Activated CD4-positive, CD25-positive, alpha-beta regulatory T cell (primary cell): Measurements from ENCODE around the gene C3orf49.
A peak's percentile ranks its signal among the peaks of the same experiment; 100 is the strongest.

Experiments used
- DNase-seq, 4 experiments: peaks; one replicate each; lab custom pipeline; 2025; lab: John Stamatoyannopoulos, UW

The C3orf49 gene

DNA sequence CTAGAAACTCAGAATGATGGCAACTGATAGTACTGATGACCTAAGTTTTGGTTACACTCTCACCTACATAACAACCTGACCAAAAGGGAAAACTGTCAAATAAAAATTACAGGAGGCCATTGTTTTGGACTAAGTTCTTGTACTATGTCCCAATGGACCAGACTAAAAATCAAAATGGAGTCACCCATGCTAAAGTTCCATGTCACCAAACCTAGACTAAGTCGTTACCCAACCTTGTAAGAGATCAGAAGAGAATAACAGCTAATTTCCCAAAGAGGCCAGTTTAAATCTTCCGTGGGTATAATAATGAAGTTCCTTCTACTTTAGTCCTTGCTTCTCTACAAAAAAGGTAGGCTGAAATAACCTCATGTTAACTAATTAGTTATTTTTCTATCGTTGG, 32.2 kb downstream of the C3orf49 start:
- DNase-seq: no peak

DNA sequence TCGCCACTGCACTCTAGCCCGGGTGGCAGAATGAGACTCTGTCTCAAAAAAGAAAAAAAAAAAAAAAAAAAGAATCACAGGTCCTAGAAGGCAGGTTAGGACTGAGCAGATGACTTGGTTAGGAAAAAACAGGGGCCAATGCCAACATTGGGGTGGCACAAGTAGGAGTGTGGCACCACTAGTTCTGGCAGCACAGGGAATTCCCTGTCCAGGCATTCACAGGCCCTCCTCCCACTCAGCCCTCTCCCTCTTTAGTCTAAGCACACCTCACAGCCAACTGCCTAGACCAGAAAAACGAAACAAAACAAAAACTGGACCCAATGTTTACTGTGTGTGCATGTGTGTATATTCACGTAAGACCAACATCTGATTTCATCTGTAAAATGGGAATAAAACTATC, 34.0 kb downstream of the C3orf49 start:
- no peak for DNase-seq

DNA sequence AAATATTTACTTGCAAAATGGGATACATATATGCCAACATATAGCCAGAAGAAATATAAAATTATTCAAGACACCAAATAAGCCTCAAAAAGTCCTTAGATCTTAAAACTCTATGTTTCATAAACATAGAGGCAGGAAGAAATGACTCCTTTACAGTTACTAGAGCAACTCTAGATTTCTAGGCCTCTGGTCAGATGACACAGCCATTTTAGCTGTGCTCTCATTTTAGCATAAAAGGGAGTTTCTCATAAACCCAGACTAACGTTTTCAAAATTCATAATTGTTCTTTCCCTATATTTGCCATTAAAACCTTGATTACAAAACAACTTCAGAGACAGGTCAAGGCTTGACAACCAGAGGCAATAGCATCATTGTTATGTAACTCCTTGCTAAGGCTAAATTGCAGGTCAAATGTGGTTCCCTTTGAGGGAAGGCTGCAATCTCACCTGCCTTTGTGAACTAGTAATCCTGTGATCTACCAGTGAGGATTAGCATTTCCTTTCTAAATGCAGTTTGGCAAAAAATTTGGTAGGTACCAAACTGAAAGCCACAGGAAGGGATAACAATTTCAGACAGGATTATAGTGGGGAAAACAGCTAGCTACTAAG, 36.3 kb downstream of the C3orf49 start:
- no peak for DNase-seq

DNA sequence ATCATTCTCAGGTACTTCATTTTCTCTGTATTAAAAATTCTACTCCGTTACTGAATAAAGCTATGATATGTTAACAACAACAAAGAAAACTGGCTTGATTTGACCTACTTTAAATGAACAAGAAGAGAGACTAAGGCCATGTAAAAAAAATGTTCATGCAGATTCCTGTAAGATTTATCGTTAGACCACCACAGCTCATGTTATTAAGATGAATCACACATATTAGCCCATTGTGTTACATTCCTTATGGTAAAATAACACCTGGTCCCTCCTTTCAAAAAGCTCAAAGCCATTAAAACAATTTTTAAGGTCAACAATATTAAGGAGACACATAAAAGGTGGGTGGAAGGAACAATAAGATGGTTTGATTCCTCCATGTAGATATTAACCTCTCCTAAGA, 38.2 kb downstream of the C3orf49 start:
- no peak for DNase-seq

DNA sequence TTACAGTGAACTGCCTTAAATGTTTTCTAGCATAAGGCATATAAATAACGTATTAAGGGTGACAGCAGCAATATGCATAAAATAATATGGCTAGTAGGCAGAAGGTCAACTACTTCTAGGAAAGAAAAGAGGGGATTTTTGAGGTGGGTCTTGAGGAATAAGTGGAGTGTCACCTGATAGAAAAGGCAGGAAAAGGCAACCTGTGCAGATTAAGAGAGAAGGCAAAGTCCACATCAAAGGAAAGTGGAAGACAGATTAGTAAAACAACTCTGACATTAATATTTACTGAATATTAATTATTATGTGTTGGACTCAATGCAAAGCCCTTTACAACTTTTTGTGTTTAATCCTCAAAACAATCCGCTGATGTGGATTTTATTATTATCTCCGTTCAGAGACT, 41.7 kb downstream of the C3orf49 start:
- DNase-seq: no peak

- no peak for DNase-seq
Observed at GRCh38 chr3:63861306-63861705, 42.2 kb downstream of the C3orf49 start.

GRCh38 chr3:63862804-63863149, 43.7 kb downstream of the C3orf49 start:
- no peak for DNase-seq

DNA sequence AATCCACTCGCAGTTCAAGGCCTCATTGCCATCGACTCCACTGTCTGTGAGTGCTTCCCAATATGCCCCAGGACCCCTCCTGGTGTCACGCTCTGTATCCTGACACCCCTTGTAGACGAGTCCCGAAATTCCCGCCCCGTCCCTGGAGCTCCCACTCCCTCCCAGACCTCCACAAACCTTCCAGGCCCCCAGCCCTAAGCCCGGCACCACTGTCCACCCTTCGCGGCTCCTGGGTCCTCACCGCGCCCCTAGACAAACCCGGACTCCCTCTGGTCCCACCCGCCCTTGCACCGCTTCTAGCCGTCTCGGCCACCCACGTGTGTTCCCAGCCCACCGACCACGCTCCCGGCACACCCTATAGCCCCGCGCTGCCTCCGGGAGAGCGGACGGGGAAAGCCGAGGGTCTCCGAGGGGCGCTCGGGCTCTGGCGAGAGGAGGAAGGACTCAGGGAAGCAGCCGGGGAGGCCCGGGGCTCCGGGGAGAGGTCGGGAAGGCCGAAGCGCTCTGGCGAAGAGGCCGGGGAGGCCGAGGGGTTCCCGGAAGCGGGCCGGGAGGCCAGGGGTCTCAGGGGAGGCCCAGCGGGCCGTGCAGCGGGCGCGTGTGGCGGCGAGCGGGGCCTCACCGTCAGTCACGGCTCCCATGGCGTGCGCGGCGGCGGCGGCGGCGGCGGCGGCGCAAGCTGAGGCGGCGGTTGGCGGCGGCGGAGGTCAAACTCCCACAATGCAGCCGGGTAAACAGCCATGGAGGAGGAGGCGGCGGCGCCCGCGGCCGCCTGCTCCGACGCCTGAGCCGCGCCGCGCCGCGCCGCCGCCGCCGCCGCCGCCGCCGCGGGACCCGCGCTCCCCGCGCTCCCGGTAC, 44.3 kb downstream of the C3orf49 start, which contains the start of the genes ATXN7 and THOC7:
TSS of gene ATXN7 (plus strand) at position 718 of the 858 bp plus-strand sequence. CDS start 48,732 bp downstream, outside the sequence.
TSS of gene THOC7 (minus strand) at position 656 of the 858 bp plus-strand sequence. CDS start at position 641, 15 bp downstream.
- DNase-seq: peak; percentile 33 to 53 (median 38)

DNA sequence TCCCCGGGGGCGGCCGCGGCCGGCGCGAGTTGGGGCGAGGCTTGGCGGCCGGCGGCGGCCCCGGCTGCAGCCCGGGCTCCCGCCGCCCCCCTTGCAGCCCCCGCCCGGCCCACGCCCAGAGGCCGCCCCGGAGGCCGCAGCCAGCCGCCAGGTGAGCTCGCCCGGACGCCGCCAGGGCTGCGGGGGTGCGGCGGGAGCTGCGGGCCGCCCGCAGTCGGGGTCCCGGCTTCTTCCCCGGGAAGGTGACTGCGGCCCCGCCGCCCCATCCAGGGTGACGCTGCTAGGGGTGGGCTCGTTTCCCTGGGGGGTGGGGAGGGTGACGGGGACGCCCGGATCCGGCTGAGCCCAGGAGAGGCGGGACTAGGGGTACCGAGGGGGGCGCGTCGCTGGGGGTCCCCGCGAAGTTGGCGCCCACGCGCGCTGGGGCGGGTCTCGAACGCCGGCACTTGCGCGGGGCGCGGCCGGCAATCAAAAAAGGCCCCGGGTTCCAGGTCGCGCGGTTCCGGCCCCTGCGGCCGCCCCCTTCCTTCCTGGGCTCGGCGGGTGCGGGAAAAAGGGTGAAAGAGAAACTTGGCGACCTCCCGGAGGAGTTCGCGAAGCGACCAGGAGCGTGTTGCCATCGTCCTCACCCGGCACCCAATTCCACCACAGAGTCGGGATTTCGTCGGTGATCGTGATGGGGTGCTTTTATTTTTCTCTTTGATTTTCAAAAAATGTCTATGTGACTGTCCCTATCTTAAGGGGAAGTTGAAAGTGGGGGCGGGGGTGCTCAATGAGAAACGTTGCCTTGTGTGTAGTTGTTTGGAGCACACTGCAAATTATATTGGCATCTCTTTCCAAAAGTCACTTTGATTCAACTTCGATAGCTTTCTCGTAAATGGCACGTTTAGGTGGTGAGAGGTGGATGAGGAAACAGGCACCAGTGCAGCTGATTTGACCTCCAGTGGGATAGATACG, 45.2 kb downstream of the C3orf49 start:
- DNase-seq: peak; percentile 10 to 33 (median 18)

DNA sequence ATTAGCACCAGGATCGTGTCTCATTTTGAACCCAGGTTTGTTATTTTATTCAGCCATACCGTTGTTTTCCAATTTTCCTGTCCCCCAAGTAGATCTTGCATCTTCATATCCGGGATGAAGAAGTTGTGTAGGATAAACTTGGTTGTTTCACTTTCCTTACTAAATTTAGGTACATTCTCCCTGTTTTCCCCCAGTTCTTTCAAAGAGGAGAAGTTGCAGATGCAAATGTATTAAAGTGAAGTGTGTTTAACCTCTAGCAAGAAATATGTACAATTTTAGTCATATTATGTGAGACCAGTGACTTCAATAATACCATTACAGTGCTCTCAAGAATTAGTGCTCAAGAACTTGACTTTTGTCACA, 45.8 kb downstream of the C3orf49 start:
- DNase-seq: no peak

GRCh38 chr3:63867225-63867624, 48.1 kb downstream of the C3orf49 start:
- DNase-seq: no peak

DNA sequence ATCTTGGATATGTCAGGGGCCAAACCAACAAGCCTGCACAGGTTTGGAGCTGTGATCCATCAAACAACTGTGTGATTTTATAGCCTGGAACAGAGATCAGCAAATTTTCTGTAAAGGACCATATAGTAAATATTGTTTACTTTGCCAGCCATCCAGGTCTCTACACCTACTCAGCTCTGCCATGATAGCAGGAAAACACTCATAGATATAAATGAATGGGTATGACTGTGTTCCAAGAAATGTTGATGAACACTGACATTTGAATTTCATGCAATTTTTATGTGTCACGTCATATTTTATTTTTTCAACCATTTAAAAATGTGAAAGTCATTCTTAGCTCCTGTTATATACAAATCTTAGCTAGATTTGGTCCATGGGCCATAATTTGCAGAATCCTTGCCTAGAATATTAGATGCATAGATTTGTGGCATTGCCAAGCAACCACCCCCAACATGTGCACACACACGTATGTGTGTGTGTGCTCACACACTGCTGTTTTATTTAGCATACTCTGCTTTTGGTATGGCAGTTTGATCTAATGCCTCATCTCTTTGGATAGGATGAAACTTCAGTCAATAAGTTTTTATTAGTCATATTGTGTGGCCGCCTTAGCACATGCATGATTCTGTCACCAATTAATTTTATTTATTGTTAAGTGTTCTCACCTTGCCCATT, 51.0 kb downstream of the C3orf49 start:
- DNase-seq: no peak

DNA sequence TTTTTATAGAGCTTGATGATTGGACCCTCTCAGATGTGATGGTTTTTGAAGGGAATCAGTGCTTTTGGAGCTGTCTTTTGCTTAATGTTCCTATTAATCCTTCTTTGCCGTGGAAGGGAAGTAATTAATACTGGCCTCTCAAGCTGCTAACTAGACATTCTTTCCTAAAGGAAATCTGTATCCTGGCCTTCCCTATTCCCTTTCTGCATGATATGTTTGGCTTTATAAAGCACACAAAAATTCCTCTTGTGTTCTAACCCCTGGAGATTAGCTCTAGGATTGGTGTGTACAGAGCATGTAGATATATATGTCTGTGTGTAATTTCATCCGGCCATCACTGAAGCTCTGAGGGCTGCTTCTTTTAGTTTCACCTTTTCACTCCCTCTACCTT, 51.5 kb downstream of the C3orf49 start:
- no peak for DNase-seq

DNA sequence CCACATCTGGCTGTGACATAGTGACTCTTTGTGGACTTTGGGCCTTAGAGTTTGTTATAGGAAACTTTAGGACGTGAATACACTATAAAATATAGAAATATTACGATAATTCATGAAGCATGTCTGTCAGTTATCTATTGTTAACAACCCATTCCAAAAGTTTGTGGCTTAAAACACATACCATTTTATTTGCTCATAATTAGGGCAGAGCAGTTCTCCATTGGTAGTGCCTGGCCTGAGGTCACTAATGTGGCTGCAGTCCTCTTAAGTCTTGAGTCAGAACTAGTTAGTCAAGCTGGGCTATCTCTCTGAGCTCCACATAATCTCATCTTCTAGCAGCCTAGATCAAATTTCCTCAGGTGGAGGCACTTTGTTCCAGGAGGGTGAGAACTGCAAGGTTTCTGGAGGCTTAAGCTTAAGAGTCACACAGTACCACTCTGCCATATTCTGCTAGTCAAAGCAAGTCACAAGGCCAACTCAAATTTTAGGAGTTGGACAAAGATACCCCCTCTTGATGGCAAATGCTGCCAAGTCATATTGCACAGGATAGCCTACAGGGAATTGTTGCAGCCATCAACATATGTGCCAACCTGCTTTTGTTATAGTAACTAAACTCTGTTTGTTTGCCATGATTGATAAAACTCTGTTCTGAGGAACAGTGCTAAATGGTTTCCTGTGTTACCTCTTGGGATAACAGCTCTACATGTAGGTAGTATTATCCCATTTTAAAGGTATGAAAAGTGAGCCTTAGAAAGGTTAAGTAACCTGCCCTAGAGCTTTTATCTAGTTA, 53.2 kb downstream of the C3orf49 start:
- DNase-seq: no peak

DNA sequence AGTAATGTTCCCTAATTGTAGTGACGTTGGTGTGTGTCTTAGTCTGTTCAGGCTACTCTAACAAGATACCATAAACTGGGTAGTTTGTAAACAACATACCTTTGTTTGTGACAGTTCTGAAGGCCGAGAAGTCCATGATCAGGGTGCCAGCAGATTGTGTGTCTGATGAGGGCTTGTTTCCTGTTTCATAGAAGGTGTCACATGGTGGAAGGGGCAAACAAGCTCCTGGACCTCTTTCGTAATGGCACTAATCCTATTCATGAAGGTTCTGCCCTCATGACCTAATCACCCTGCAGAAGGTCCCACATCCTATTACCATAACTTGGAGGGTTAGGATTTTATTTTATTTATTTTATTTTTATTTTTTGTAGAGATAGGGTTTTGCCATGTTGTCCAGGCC, 55.7 kb downstream of the C3orf49 start:
- DNase-seq: no peak

DNA sequence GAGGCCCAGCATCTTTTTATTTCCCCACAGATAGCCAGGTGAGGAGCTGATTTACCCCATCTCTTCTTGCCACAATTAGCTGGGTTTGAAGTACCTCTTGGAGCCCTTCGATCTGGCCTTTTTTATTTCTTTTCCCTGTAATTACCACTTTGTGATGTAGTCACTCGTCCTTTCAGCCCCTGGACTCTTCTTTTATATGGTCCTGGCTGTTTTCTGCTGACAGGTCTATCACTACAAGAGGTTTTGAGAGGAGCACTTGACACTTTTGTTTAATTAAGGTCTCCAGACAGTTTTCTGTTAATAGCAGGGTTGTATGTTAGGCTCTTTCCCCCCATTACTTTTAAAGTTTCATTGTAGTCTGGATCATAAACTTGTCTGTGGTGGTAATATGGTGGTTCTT, 56.4 kb downstream of the C3orf49 start:
- no peak for DNase-seq

- no peak for DNase-seq
Observed at GRCh38 chr3:63876260-63876659, 57.2 kb downstream of the C3orf49 start.

GRCh38 chr3:63877737-63878393, 58.8 kb downstream of the C3orf49 start:
- DNase-seq: no peak

DNA sequence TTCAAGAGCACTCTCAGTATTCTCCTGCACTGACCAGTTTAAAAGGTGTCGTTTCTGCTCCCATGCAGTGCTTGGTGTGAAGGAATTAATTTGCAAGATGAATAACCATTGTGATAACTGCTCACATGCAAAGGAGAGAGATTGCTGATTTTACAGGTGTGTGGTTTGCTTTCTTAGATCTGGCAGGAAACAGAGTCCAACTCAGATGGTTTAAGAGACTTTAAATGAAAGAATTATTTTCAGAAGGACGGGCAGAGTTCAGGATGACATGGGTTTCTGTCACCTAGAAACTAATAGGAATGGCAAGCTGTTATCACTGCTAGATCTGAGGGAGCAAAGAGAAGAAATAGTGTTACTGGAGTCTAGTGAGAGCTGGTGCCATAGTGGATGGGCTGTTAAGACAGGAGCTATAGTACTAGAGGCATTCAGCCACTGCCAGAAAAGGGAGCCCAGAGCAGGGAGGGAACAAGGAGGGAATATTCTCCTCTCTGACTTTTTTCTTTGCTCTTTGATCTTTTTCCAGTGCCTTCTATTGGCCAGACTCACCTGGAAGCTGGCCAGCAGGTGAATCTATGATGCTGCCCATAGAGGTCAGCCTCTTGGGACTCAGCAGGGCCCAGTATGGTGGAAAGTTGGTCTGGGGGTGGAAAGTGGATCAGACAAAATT, 59.4 kb downstream of the C3orf49 start:
- DNase-seq: no peak

DNA sequence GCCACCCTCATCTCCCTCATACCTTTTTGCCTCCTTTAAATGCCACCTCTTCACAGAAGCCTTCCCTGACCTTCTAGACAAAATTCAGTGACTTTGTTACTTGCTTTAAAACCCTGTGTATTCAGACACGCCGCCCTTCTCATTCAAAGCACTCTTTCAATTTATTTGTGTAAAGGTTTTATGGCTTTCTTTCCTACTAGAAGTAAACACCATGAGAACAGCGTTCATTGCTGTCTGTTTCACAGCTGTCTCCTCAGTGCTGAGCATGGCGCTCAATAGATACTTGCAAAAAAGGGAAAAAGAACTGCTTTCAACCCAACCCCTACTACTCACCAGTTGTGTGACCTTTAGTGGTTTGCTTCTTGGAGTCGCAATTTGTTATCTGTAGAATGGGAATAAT, 61.6 kb downstream of the C3orf49 start:
- DNase-seq: no peak
